Uterus (tissue), 4 donors: ENCODE data around the gene ATP5PD. TPM values are rescaled to one million over a fixed set of nuclear protein-coding genes. Genes with fewer than 3 reads are reported as not detected.
"Not testable (repeated sequence)": the region's sequence is repeated elsewhere in the genome, so short reads cannot be mapped to it uniquely, and the experiment has no call there.

ENCODE experiments used
- DNase-seq, 2 donors: peaks; one replicate each; pipeline ENCODE4 v3.0.0-alpha.2; 2019 to 2020
- H3K27ac ChIP-seq, 2 donors: fragments of 200-600 bp; sonication (generic); 1 replicate in 1 of 2; 2 replicates in 1 of 2; pipeline ENCODE4 v1.5.1; 2016 to 2018
- H3K27me3 ChIP-seq, 2 donors: fragments of 200-600 bp; sonication (generic); one replicate each; pipeline ENCODE4 v1.5.1; 2018 to 2019; ENCODE audit warnings: control low read depth in 1 of 2
- H3K36me3 ChIP-seq, 2 donors: fragments of 200-600 bp; sonication (generic); one replicate each; pipeline ENCODE4 v1.5.1; 2019; ENCODE audit warnings: control low read depth in 1 of 2
- H3K4me1 ChIP-seq, 2 donors: fragments of 200-600 bp; sonication (generic); one replicate each; pipeline ENCODE4 v1.5.1; 2018 to 2019; ENCODE audit warnings: control low read depth in 1 of 2
- H3K4me3 ChIP-seq, 2 donors: fragments of 200-600 bp; sonication (generic); 1 replicate in 1 of 2; 2 replicates in 1 of 2; pipeline ENCODE4 v1.5.1; 2018 to 2019; ENCODE audit warnings: mild to moderate bottlenecking in 1 of 2
- H3K9me3 ChIP-seq, 2 donors: fragments of 200-600 bp; sonication (generic); one replicate each; pipeline ENCODE4 v1.5.1; 2019; ENCODE audit warnings: control low read depth in 1 of 2
- POLR2A ChIP-seq, 2 donors: fragments of 450-650 bp; IDR thresholded peaks; one replicate each; pipeline ENCODE4 v1.6.1; 2016; ENCODE audit warnings: antibody characterized with exemption in 2 of 2, mild to moderate bottlenecking in 1 of 2, moderate library complexity in 1 of 2
- intact Hi-C: fragments of 100-400 bp; cut with DNase I; formaldehyde crosslinking; loops from one replicate; pipeline ENCODE4 v1.15.1; 2023; ENCODE audit warnings: low total_unique reads
- total RNA-seq, 4 donors: library from RNA; depleted of rRNA in 3 of 4; stranded (reverse); fragments of >200 nt in 3 of 4; gene quantifications; one replicate each; pipeline versions ENCODE4 v1.1.0 to v1.2.4, GENCODE V29; 2014 to 2023
- TF ChIP-seq, protein P1 (sequence below), 4 experiments: fragments of 200-600 bp in 2 of 4; fragments of 450-650 bp in 2 of 4; sonication (generic) in 2 of 4; IDR thresholded peaks; one replicate each; pipeline ENCODE4 v1.5.1; 2016 to 2019; ENCODE audit warnings: antibody characterized with exemption in 4 of 4, mild to moderate bottlenecking in 2 of 4, moderate library complexity in 1 of 4
- donor health status: DM: yes; HTN: yes; CAD: no.

The ATP5PD gene
- total RNA-seq, 4 donors from 2014 or later = 117 to 282 (median 168) TPM

DNA sequence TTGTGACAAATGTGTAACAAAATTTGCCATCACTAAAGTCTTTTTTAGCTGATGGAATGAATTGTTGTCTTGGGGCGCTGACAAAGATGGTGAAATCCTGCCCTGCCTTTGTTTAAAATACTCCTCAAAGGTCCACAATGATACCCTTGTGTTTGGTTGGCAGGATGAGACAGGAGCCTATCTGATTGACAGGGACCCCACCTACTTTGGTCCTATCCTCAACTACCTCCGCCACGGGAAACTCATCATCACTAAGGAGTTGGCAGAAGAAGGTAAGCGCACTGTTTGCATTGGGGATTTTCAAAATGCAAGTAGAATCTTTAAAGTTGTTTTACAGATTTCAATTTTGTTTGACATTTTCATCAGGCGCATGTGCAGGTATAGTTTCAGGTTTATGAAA, 2.3 kb upstream of the ATP5PD start:
- Histone ChIP-seq H3K36me3 (no peaks in the 10 kb centered on the region), H3K27me3 (no peaks in the 10 kb centered on the region), H3K4me3 (no peak overlapping the region), H3K4me1 (peaks cover 0 to 7% of the 10 kb centered on the region in 2 donors), H3K9me3 (no peaks in the 10 kb centered on the region), H3K27ac (peak overlapping the region in 1 of 2 donors; percentile 92)
- TF ChIP-seq, protein P1, sequence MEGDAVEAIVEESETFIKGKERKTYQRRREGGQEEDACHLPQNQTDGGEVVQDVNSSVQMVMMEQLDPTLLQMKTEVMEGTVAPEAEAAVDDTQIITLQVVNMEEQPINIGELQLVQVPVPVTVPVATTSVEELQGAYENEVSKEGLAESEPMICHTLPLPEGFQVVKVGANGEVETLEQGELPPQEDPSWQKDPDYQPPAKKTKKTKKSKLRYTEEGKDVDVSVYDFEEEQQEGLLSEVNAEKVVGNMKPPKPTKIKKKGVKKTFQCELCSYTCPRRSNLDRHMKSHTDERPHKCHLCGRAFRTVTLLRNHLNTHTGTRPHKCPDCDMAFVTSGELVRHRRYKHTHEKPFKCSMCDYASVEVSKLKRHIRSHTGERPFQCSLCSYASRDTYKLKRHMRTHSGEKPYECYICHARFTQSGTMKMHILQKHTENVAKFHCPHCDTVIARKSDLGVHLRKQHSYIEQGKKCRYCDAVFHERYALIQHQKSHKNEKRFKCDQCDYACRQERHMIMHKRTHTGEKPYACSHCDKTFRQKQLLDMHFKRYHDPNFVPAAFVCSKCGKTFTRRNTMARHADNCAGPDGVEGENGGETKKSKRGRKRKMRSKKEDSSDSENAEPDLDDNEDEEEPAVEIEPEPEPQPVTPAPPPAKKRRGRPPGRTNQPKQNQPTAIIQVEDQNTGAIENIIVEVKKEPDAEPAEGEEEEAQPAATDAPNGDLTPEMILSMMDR (IDR thresholded peaks at IDR 0.05) = no peak
- no peak for TF ChIP-seq POLR2A (IDR thresholded peaks at IDR 0.05)
- DNase-seq = no peak
- intact Hi-C loops = no loop called here

DNA sequence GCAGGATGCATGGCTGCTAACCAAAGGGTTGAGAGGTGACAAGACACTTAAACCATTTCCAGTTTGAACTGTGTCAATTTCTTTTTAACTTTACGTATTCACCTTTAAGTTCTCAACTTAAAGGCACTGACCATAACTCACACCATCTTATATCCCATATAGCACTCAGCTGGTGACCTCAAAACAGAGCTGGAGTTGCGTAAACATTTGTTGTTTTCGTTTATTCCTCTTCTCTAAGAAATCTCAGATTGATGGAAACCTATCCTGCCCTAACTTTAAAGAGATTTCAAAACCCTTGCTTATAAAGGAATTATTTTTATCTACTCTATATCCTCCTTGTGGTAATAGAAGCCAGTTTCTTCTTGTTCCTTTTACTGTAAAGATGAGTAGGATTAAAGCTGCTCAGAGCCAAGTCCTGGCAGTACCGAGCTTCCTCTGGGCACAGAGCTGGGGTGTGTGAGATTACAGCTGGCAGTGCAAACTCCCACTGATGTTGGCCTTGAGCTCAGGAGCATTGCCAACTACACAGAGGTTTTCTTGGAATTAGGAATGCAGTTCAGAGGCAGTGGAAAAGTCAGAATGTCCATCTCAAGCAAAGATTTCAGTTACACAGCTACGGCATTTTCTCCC, 1.6 kb upstream of the ATP5PD start:
- Histone ChIP-seq H3K27me3 (no peaks in the 10 kb centered on the region), H3K4me1 (peaks cover 0 to 7% of the 10 kb centered on the region in 2 donors), H3K36me3 (no peaks in the 10 kb centered on the region), H3K9me3 (no peaks in the 10 kb centered on the region), H3K4me3 (peak overlapping the region in 1 of 2 donors; percentile 65), H3K27ac (peak overlapping the region in 1 of 2 donors; percentile 92)
- TF ChIP-seq, protein P1 (IDR thresholded peaks at IDR 0.05) = no peak
- no peak for TF ChIP-seq POLR2A (IDR thresholded peaks at IDR 0.05)
- no peak for DNase-seq
- intact Hi-C loops = no loop called here

DNA sequence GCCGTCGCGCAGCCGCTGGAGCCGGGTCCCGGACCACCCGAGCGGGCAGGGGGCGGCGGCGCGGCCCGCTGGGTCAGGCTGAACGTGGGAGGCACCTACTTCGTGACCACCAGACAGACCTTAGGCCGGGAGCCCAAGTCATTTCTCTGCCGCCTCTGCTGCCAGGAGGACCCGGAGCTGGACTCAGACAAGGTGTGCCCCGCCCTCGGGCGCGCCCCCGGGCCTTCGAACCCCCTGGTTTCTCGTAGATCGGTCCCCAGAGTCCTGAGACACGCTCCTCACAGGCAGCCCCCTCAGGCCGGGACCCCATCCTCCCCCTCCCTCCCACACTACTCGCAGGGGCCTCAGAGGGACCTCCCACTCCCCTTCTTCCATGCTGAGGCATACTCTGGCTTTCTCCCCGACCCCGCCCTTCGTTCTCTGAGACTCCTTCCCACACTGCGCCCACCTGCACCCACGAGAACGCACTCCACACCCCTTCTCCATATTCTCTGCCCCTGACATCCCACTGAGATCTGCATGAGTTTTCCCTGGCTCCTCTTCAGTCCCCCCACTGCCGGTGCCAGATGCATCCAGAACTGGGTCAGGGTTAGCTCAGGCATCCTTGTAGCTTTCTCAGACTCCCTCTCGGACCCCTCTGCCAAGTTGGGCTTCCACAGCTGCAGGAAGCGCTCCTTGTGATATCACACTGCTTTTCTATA, 779 bp upstream of the ATP5PD start:
- intact Hi-C loops = no loop called here
- peak; percentile 52 to 54 for DNase-seq

DNA sequence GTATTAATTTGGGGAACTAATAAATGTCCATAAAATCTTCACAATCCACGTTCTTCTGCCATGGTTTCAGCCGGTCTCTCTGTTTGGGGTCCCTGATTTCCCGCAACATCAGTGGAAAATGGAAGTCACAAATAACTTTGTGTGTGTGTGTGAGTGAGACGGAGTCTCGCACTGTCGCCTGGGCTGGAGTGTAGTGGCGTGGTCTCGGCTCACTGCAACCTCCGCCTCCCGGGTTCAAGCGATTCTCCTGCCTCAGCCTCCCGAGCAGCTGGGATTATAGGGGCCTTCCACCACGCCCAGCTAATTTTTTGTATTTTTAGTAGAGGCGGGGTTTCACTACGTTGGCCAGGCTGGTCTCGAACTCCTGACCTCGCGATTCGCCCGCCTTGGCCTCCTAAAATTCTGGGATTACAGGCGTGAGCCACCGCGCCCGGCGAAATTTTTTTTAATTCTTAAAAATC, 793 bp downstream of the ATP5PD start:
- H3K36me3 ChIP-seq, intact Hi-C loops, DNase-seq, H3K9me3 ChIP-seq, H3K27me3 ChIP-seq, H3K4me1 ChIP-seq: not testable (repeated sequence)
- Histone ChIP-seq H3K27ac (peak overlapping the region; percentile 89 to 92), H3K4me3 (peak overlapping the region; percentile 65 to 99)

More for the DNA sequence above, 779 bp upstream of the ATP5PD start:
- Histone ChIP-seq H3K9me3 (no peaks in the 10 kb centered on the region), H3K4me1 (peaks cover 0 to 7% of the 10 kb centered on the region in 2 donors), H3K27ac (peak overlapping the region; percentile 89 to 92), H3K4me3 (peak overlapping the region; percentile 65 to 99), H3K36me3 (no peaks in the 10 kb centered on the region), H3K27me3 (no peaks in the 10 kb centered on the region)
- TF ChIP-seq, protein P1 (IDR thresholded peaks at IDR 0.05) = no peak
- TF ChIP-seq POLR2A (IDR thresholded peaks at IDR 0.05) = no peak

DNA sequence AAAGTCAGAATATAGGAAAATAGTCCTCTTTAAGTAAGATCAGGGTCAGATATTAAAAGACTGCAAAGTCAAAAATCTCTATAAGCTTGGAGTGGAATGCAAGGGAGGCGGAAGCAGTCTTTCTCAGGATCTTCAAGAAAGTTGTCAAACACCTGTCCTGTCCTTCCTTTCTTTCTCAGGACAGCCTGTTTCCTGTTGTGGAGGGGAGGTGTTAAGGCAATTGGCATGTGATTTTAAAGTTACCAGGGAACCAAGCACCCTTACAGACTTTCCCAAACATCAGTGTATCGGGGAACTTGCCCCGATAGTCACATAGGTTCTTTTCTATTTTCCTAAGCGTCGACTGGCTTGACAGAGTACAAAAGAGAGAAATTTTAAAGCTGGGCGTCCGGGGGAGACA, 2.1 kb downstream of the ATP5PD start:
- TF ChIP-seq, protein P1 (IDR thresholded peaks at IDR 0.05) = no peak
- TF ChIP-seq POLR2A (IDR thresholded peaks at IDR 0.05) = no peak
- Histone ChIP-seq H3K27ac (no peak overlapping the region), H3K4me3 (no peak overlapping the region), H3K27me3 (no peaks in the 10 kb centered on the region), H3K4me1 (peaks cover 0 to 7% of the 10 kb centered on the region in 2 donors), H3K36me3 (no peaks in the 10 kb centered on the region), H3K9me3 (no peaks in the 10 kb centered on the region)
- DNase-seq = no peak
- intact Hi-C loops = no loop called here

DNA sequence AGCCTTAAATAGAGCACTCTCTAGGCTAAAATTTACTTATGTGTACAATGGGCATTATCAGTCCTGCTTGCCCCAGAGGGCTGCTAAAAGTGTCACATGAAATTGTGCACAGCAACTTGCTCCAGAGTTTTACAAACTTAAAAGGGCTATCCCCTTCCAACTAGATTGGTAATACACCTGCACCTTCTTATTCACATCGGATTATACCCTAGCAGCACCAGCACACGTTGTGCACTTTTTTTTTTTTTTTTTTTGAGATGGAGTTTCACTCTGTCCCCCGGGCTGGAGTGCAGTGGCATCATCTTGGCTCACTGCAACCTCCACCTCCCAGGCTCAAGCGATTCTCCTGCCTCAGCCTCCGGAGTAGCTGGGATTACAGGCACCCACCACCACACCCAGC, 3.0 kb downstream of the ATP5PD start:
- H3K36me3 ChIP-seq, H3K4me1 ChIP-seq, H3K4me3 ChIP-seq, H3K27ac ChIP-seq, intact Hi-C loops, H3K9me3 ChIP-seq, H3K27me3 ChIP-seq, DNase-seq: not testable (repeated sequence)
